Activated T-helper 17 cell treated with anti-CD3 and anti-CD28 coated beads, Interleukin-2, amount 50 U/mL, for 72 hours (primary cell): ENCODE data around the gene C1S. TPM values are rescaled to one million over a fixed set of nuclear protein-coding genes. Genes with fewer than 3 reads are reported as not detected.
A peak's percentile ranks its signal among the peaks of the same experiment; 100 is the strongest.

Source experiments
- ATAC-seq: fragments of 150-1000 bp; cut with Tn5 transposase; replicated peaks from 2 replicates; pipeline ENCODE4 v1.10.0; 2021; ENCODE audit warnings: mild to moderate bottlenecking, moderate library complexity
- H3K27ac Mint-ChIP-seq: one replicate; pipeline ENCODE4 v1.8.0; 2022; ENCODE audit warnings: mixed read lengths
- H3K27me3 Mint-ChIP-seq: one replicate; pipeline ENCODE4 v1.8.0; 2022; ENCODE audit warnings: mixed read lengths
- H3K36me3 Mint-ChIP-seq: one replicate; pipeline ENCODE4 v1.8.0; 2022; ENCODE audit warnings: low read depth, mild to moderate bottlenecking, mixed read lengths
- H3K4me1 Mint-ChIP-seq: one replicate; pipeline ENCODE4 v1.8.0; 2022; ENCODE audit warnings: mixed read lengths
- H3K4me3 Mint-ChIP-seq: one replicate; pipeline ENCODE4 v1.8.0; 2022; ENCODE audit warnings: mild to moderate bottlenecking, mixed read lengths
- H3K9me3 Mint-ChIP-seq: one replicate; pipeline ENCODE4 v1.8.0; 2022; ENCODE audit warnings: mixed read lengths
- total RNA-seq, 2 donors: library from RNA; stranded (reverse); gene quantifications; one replicate each; pipeline ENCODE4 v1.2.3, GENCODE V29; 2022

Gene C1S
- total RNA-seq, 2 donors from 2014 or later: 6.9 to 13.1 TPM

DNA sequence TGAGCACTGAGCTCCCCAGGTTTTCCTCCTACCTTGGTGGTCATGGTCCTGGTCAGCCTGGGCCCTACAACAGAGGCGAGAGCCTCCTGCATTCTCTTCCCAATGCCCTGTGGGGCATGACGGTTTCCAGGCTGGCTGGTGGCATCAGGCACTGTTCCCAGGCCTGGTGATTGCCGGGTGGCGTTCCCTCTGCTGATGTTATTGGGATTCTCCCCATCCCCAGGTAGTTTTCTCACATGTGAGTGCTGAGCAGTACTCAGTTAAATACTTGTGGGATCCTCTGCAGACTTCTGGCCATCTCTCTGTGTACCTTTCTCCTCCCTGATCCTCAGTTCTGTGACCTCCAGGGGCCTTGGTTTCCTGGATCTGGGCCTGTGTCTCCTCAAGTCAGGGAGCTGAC, 16.0 kb downstream of the C1S start:
- H3K36me3 Mint-ChIP-seq: no peaks in the 10 kb centered on the region
- no peaks in the 10 kb centered on the region for H3K9me3 Mint-ChIP-seq
- H3K4me3 Mint-ChIP-seq: no peak overlapping the region
- H3K4me1 Mint-ChIP-seq: peaks cover 9% of the 10 kb centered on the region
- H3K27me3 Mint-ChIP-seq: peaks cover 4% of the 10 kb centered on the region
- no peak overlapping the region for H3K27ac Mint-ChIP-seq
- no peak for ATAC-seq

DNA sequence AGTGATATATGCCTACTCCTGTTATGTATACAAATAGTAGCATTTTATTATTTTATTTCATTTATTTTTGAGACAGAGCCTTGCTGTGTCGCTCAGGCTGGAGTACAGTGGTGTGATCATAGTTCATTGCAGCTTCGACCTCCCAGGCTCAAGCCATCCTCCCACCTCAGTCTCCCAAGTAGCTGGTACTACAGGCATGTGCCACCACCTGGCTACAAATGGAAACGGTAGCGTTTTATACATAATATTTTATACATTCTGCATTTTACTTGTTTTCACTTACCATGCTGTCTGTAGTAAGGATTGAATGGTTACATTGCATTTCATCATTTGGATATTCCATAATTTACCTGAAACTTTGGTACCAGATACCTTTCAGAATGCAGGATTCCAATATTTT, 17.6 kb downstream of the C1S start:
- no peaks in the 10 kb centered on the region for H3K27me3 Mint-ChIP-seq
- H3K36me3 Mint-ChIP-seq: no peaks in the 10 kb centered on the region
- peaks cover 9% of the 10 kb centered on the region for H3K4me1 Mint-ChIP-seq
- no peaks in the 10 kb centered on the region for H3K9me3 Mint-ChIP-seq
- H3K4me3 Mint-ChIP-seq: no peak overlapping the region
- no peak overlapping the region for H3K27ac Mint-ChIP-seq
- ATAC-seq: no peak

DNA sequence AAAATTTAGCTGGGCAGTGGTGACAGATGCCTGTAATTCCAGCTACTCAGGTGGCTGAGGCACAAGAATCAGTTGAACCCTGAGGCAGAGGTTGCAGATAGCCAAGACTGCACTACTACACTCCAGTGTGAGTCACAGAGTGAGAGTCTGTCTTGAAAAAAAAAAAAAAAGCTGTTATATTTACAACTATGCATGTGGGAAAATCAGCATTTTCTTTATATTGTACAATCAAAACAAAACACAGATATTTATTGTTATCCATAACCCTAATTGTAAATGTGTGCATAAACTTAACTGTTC, 19.3 kb downstream of the C1S start:
- no peak overlapping the region for H3K4me3 Mint-ChIP-seq
- peaks cover 9% of the 10 kb centered on the region for H3K4me1 Mint-ChIP-seq
- H3K36me3 Mint-ChIP-seq: no peaks in the 10 kb centered on the region
- ATAC-seq: no peak
- H3K9me3 Mint-ChIP-seq: no peaks in the 10 kb centered on the region
- H3K27ac Mint-ChIP-seq: no peak overlapping the region
- no peaks in the 10 kb centered on the region for H3K27me3 Mint-ChIP-seq

DNA sequence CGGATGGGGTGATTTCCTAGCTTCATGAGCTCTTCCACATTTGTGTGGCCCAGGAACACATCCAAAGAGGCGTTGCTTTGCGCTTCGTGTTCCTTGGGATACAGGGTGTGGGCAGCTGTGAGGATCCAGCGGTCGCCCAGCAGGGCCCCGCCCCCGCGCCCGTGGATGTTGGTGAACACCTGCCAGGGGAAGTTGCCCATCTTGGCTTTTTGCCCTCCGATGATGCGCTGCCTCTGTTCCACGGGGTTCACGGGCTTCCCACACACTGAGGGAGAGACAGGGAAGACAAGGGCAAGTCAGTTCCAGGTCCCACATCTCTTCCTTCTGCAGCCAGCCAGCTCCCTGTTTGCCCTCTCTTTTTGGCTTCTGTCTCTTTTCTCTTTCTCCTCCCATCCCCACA, 20.5 kb downstream of the C1S start:
- no peaks in the 10 kb centered on the region for H3K27me3 Mint-ChIP-seq
- H3K4me3 Mint-ChIP-seq: no peak overlapping the region
- H3K27ac Mint-ChIP-seq: no peak overlapping the region
- no peak for ATAC-seq
- no peaks in the 10 kb centered on the region for H3K36me3 Mint-ChIP-seq
- H3K9me3 Mint-ChIP-seq: no peaks in the 10 kb centered on the region
- H3K4me1 Mint-ChIP-seq: peaks cover 3% of the 10 kb centered on the region

DNA sequence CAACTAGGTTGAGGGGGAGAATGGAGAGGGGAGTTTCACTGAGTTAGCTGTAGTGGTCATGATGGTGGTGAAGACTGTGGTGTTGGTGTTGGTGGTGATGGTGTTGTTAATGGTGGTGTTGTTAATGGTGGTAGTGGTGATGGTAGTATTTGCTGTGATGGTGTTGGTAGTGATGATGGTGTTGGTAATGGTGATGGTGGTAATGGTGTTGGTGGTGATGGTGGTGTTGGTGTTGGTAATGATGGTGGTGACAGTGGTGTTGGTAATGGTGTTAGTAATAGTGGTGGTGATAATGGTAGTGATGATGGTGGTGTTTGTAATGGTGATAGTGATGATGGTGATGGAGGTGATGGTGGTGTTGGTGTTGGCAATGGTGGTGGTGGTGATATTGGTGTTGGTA, 22.6 kb downstream of the C1S start:
- no peaks in the 10 kb centered on the region for H3K36me3 Mint-ChIP-seq
- H3K27me3 Mint-ChIP-seq: no peaks in the 10 kb centered on the region
- no peak overlapping the region for H3K4me3 Mint-ChIP-seq
- ATAC-seq: no peak
- H3K4me1 Mint-ChIP-seq: no peaks in the 10 kb centered on the region
- no peak overlapping the region for H3K27ac Mint-ChIP-seq
- H3K9me3 Mint-ChIP-seq: no peaks in the 10 kb centered on the region

DNA sequence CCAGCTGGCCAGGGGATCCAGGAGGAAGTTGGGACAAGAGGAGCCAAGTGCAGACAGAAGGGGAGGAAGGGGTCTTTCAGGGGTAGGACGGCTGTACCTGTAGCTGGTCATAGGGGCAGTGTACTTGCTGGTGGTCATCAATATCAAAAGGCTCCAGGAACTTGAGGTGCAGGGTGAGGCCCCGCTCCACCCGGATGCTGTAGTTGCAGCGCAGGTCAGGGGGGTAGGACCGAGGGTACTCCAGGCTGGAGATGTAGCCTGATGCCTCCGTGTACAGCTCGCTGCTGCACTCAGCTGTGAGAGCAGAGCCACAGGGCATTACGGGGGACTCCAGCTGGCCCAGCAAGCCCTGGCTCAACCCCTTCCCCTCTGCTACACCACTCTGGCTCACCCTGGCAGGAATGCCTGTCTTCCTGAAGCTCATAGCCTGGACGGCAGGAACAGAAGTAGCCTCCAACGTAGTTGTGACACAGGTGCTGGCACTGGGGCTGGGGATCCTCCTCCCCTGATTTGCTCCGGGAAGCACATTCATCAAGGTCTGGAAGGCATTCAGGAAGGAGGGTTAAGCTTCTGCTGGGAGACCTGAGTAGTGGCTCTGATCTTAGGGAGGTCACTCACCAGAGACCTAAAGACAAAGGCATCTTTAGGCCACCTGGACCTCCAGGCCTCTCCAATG, 28.8 kb downstream of the C1S start:
- Mint-ChIP-seq H3K4me3 (no peak overlapping the region), H3K36me3 (no peaks in the 10 kb centered on the region), H3K9me3 (no peaks in the 10 kb centered on the region), H3K27me3 (peaks cover 5% of the 10 kb centered on the region), H3K4me1 (no peaks in the 10 kb centered on the region), H3K27ac (no peak overlapping the region)
- no peak for ATAC-seq

DNA sequence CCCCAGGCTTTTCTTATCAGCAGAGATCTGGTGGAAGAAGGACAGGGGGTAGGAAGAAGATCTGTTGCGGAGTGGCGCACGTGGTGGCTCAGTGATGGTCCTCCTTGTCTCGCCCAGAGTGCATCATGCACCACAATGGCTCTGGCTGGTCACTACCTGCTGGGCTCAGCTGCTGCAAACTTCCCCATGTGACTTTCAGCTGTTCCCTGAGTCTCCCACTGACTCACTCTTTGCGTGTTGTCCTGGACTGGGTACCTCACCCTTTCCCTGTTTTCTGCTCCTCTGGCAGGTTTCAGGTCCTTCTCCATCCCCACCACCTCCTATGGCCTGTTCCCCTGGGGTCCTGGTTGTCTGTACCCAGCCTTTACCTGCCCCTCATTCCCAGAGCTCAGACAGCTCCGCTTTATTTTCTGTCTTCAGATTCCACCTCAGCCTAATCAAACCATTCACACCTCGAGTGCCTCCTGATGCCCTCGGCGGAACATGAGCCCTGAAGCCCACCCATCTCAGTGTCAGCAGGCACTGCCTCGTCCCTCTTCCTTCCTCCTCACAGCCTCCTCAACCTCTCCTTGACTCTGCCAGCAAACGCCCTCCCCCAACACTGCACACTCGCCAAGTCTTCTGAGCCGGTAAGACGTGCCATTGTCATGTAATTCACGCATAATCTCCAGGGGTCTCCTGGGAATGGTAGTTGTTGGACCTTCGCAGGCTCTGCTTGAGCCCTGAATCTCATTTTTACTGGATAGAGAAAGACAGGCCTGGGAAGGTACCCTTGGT, 29.9 kb downstream of the C1S start:
- no peak overlapping the region for H3K4me3 Mint-ChIP-seq
- peak overlapping the region; percentile 20 for H3K27ac Mint-ChIP-seq
- H3K27me3 Mint-ChIP-seq: peaks cover 5% of the 10 kb centered on the region
- ATAC-seq: no peak
- H3K36me3 Mint-ChIP-seq: no peaks in the 10 kb centered on the region
- H3K9me3 Mint-ChIP-seq: no peaks in the 10 kb centered on the region
- H3K4me1 Mint-ChIP-seq: no peaks in the 10 kb centered on the region

DNA sequence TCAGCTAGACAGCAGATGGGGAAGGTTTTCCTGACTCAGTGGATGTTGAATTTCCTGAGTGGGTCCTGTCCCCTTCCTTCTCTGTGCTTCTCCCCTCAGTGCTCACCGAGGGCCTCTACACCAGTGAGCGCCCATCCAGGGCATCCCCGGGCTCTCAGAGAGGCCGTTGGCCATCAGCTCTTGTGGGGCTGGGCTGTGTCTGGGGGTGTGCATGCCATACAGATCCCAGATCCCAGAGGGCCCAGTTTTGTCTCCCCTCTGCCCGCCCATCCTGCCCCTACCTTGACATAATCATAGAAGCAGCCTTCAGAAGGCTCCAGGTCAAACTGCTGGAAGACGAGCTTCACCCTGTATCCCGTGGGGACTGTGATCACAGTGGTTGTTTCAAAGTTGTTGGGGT, 30.7 kb downstream of the C1S start:
- no peaks in the 10 kb centered on the region for H3K4me1 Mint-ChIP-seq
- H3K27ac Mint-ChIP-seq: no peak overlapping the region
- peaks cover 5% of the 10 kb centered on the region for H3K27me3 Mint-ChIP-seq
- peak overlapping the region; percentile 84 for H3K4me3 Mint-ChIP-seq
- no peak for ATAC-seq
- H3K9me3 Mint-ChIP-seq: no peaks in the 10 kb centered on the region
- H3K36me3 Mint-ChIP-seq: no peaks in the 10 kb centered on the region

DNA sequence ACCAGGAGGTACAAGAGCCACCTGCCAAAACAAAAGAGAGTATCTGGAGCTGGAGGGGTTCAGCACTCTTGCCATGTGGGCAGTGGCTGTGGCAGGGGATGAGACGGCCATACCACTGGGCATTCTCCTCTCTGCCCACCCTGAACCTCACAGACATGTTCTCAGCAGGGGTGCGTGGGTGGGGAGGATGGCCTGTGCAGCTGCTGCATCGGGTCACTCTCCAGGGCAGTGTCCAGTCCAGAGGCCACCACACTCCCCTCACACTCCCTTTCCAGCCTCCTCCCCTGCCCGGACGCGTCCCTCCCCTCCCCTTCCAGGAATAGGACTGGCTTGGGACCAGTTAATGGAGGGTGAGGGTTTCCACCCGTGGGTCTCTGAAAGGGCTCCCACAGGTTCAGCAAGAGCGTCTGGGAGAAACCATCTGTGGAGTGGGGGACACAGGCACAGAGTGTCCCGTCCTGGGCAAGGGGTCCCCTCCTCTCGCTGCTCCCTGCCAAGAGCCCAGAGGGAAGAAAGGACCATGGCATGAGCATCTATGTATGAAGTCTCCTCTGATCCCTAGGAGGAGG, 31.2 kb downstream of the C1S start:
- ATAC-seq: no peak

DNA sequence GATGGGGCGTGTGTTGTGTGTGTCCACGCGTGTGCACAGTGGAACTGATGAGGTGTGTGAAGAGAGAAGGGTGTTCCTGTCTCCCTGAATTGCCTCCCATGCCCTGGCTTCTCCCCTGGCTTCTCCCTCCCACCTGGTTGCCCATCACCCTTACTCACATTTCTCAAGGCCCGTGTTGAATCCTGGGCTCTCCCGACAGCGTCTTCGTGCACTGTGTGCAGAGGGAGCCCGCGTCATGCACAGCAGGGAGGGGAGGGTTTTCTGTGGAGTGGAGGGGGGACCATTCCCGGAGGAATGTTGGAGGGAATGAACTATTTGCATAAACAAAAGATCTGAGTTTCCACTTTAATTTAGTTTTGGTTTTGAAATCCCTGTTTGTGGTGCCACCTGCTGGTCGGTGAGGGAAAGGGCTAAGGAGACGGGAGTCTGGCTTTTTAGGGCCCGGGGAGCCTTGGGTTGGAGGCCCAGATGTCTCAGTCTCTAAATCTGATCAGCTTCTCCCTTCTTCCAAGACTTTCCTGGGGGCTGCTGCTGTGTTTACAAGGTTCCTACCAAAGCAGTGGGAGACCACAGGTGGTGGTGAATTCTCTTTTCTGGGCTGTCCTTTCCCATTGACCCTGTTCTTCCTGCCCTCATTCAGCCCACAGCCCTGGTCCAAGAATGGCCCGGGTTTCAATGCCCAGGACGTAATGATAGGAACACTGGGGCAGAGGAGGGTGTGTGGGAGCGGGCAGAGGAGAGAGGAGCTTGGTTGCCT, 31.9 kb downstream of the C1S start, which contains the start of gene C1R:
C1R (minus strand) TSS at position 217 of the 757 bp plus-strand sequence; CDS start at position 160, 57 bp downstream.
- Mint-ChIP-seq H3K27me3 (peaks cover 5% of the 10 kb centered on the region), H3K27ac (peak within 1 kb of the TSS; percentile 79), H3K4me1 (no peaks in the 10 kb centered on the region), H3K9me3 (no peaks in the 10 kb centered on the region), H3K4me3 (peak within 1 kb of the TSS; percentile 84), H3K36me3 (no peaks in the 10 kb centered on the region)
- peak; percentile 82 for ATAC-seq

More for the DNA sequence above, 31.2 kb downstream of the C1S start:
- Mint-ChIP-seq H3K36me3 (no peaks in the 10 kb centered on the region), H3K27me3 (peaks cover 5% of the 10 kb centered on the region), H3K4me3 (peak overlapping the region; percentile 84), H3K4me1 (no peaks in the 10 kb centered on the region), H3K9me3 (no peaks in the 10 kb centered on the region), H3K27ac (peak overlapping the region; percentile 79)

DNA sequence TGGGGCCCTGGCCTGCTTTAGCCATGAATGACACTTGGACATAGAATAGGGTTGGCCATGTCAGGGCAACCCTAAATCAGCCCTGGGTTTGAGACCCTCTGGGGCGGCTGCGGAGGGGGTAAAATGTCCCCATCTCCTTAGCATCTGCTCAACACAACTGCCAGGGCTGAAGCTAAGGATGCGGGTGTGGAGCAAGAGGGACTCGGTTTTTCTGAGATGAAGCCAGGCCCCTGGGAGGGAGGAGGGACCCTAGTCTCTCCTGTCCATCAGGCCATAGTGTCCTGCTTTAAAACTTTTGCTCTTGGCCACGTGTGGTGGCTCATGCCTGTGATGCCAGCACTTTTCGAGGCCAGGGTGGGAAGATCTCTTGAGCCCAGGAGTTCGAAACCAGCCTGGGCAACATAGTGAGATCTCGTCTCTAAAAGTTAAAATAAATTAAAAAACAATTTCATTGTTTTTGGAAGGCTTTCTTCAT, 32.5 kb downstream of the C1S start:
- Mint-ChIP-seq H3K27ac (no peak overlapping the region), H3K4me1 (no peaks in the 10 kb centered on the region), H3K9me3 (no peaks in the 10 kb centered on the region), H3K4me3 (peak overlapping the region; percentile 84), H3K27me3 (peaks cover 5% of the 10 kb centered on the region), H3K36me3 (peaks cover 4% of the 10 kb centered on the region)
- ATAC-seq: no peak

DNA sequence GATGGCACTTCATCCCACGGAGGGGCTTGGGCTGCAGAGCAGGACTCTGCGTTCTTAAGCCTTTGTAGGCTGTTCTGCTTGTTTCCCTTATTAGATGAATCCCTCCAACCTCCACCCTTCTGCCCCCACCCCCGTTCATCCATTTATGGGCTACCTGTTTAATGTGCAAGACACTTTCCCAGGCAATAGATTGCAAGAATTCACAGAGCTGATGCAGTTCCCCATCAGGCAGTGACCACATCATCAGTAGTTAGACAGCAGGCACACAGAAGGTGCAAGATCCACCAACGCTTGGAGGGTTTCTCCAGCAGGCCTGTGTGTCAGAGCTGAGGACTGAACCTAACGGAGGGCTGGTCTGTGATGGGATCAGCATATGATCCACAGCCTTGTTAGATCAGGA, 33.0 kb downstream of the C1S start:
- no peak for ATAC-seq
- Mint-ChIP-seq H3K9me3 (no peaks in the 10 kb centered on the region), H3K4me3 (no peak overlapping the region), H3K27me3 (peaks cover 5% of the 10 kb centered on the region), H3K36me3 (peaks cover 9% of the 10 kb centered on the region), H3K27ac (no peak overlapping the region), H3K4me1 (no peaks in the 10 kb centered on the region)

DNA sequence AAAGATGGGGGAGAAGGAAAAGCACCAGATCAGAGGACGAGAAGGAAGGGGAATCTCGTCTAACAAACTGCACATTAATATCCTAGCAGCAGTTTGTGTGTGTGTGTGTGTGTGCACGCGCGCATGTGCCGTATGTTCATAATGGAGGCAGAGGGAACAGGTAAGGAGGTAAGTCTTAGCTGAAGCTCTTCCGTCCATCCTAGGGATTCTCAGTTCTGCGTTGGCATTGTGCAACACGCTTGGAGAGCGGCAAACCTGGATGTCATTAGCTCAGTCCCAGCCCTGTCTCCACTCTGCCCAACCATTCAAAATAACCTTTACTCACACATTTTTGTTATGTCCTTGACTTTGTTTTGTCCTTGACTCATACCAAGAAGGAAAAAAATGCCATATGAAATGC, 33.4 kb downstream of the C1S start:
- Mint-ChIP-seq H3K4me3 (no peak overlapping the region), H3K4me1 (no peaks in the 10 kb centered on the region), H3K36me3 (peaks cover 13% of the 10 kb centered on the region), H3K27ac (no peak overlapping the region), H3K27me3 (peaks cover 5% of the 10 kb centered on the region), H3K9me3 (no peaks in the 10 kb centered on the region)
- no peak for ATAC-seq

DNA sequence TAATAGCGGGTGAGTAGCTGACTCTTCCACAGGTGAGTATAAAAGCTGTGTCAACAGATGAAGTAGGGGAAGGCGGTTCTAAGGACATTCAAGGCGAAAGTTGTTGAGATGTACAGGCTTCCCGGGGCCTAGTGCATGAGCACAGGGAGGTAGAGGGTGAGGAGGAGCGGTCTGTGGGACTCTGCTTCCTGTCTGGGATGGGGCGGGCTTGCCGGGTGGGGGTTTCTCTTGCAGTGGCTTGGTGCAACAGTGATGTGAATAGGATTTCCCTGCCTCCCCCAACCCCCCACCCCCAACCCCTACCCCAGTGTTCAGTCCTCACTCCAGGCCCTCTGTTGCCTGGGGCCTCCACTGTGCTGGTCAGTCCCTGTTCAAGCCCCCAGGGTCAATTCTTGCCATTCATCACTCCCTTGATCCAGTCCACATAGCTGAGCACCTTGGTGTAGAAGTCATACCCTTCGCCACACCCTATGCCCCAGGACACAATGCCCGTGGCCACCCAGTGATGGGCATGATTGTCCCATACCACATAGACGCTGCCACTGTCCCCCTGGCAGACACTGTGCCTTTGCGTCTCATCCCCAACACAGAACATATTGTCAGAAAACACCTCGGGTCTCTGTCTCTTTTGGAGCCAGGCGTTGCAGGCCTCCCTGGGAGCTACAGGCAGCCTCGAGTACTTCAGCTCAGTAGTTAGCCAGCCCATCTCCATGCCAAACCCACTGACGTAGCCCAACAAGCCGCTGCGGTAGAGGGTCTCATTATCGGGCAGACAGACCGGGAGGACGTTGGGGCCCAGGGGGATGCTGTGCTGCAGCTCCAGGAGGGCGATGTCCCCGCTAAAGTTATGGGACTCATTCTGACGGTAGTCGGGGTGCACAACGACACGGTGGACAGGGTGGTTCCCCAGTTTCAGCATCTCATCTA, 35.8 kb downstream of the C1S start:
- H3K27me3 Mint-ChIP-seq: no peaks in the 10 kb centered on the region
- H3K9me3 Mint-ChIP-seq: no peaks in the 10 kb centered on the region
- no peaks in the 10 kb centered on the region for H3K4me1 Mint-ChIP-seq
- no peak overlapping the region for H3K27ac Mint-ChIP-seq
- H3K36me3 Mint-ChIP-seq: peaks cover 30% of the 10 kb centered on the region
- H3K4me3 Mint-ChIP-seq: no peak overlapping the region
- ATAC-seq: no peak
